Panc1 (cell line): ENCODE data around the gene RNF213. TPM values are rescaled to one million over a fixed set of nuclear protein-coding genes. Genes with fewer than 3 reads are reported as not detected.

ENCODE experiments used
- ATAC-seq: fragments of 200-7000 bp; cut with Tn5 transposase; 2 replicates; pipeline ENCODE4 v1.9.1; 2020; ENCODE audit warnings: mild to moderate bottlenecking, moderate library complexity
- BruUV-seq: library from RNA; stranded (reverse); fragments of 400-500 nt; replicated peaks from 2 replicates; lab custom pipeline; 2021; lab: Mats Ljungman, UMichigan
- CTCF ChIA-PET: fragments of 300-600 bp; sonication (Branson Sonifier 250); formaldehyde crosslinking; loops from one replicate; lab custom pipeline; 2022; ENCODE audit warnings: antibody characterized with exemption; lab: Charles Lee
- POLR2A ChIA-PET: fragments of 300-600 bp; sonication (Branson Sonifier 250); formaldehyde crosslinking; loops from one replicate; lab custom pipeline; 2022; ENCODE audit warnings: antibody characterized with exemption; lab: Charles Lee
- DNase-seq: peaks from one replicate; pipeline ENCODE4 v3.0.0-alpha.2; 2010; ENCODE audit warnings: low read depth, low spot score
- H3K27ac ChIP-seq: 2 replicates; pipeline ENCODE4 v1.5.1; 2011; ENCODE audit warnings: mild to moderate bottlenecking, low read length, inconsistent platforms
- H3K27me3 ChIP-seq: fragments of 200-500 bp; sonication (Bioruptor generic); 2 replicates; pipeline ENCODE4 v1.6.0; 2014; ENCODE audit warnings: low read length, inconsistent platforms; ENCODE audit not compliant: control insufficient read depth, insufficient read depth
- H3K36me3 ChIP-seq: fragments of 200-500 bp; sonication (Bioruptor generic); 2 replicates; pipeline ENCODE4 v1.5.1; 2014; ENCODE audit warnings: inconsistent platforms, mild to moderate bottlenecking, low read length, moderate library complexity; ENCODE audit not compliant: control insufficient read depth, insufficient read depth
- H3K4me1 ChIP-seq: 2 replicates; pipeline ENCODE4 v1.5.1; 2011; ENCODE audit warnings: inconsistent platforms, mild to moderate bottlenecking, low read length, moderate library complexity; ENCODE audit not compliant: control insufficient read depth, insufficient read depth
- H3K4me3 ChIP-seq, 2 experiments: 2 replicates each; pipeline ENCODE4 v1.5.1; 2011 to 2012; ENCODE audit warnings: low read depth in 2 of 2, low read length in 2 of 2, mild to moderate bottlenecking in 2 of 2, inconsistent platforms in 1 of 2, moderate library complexity in 1 of 2
- H3K9me3 ChIP-seq: fragments of 200-500 bp; sonication (Bioruptor generic); 2 replicates; pipeline ENCODE4 v1.5.1; 2014; ENCODE audit warnings: low read depth, mild to moderate bottlenecking, inconsistent platforms, low read length, moderate library complexity; ENCODE audit not compliant: control insufficient read depth, insufficient read depth
- CTCF ChIP-seq: fragments of 450-650 bp; IDR thresholded peaks from 2 replicates; pipeline ENCODE4 v1.5.1; 2017; ENCODE audit warnings: mild to moderate bottlenecking
- POLR2AphosphoS5 ChIP-seq: IDR thresholded peaks from 2 replicates; pipeline ENCODE4 v1.6.1; 2012; ENCODE audit warnings: mild to moderate bottlenecking, low read depth, low read length, moderate library complexity
- REST ChIP-seq, 2 experiments: IDR thresholded peaks; 2 replicates each; pipeline ENCODE4 v1.6.1; 2011 to 2012; ENCODE audit warnings: low read depth in 2 of 2, control low read depth in 1 of 2, low read length in 1 of 2, mild to moderate bottlenecking in 1 of 2, moderate library complexity in 1 of 2; ENCODE audit not compliant: insufficient read depth in 1 of 2
- SIN3A ChIP-seq: IDR thresholded peaks from 2 replicates; pipeline ENCODE4 v1.6.1; 2012; ENCODE audit warnings: low read depth, mild to moderate bottlenecking, low read length, moderate library complexity, borderline replicate concordance; ENCODE audit not compliant: insufficient read depth
- TCF7L2 ChIP-seq: IDR thresholded peaks from 2 replicates; pipeline ENCODE4 v1.6.1; 2011; ENCODE audit warnings: mild to moderate bottlenecking, low read depth, low read length, inconsistent platforms
- in situ Hi-C: cut with HindIII; loops from 2 replicates; pipeline ENCODE4 v1.10.0; 2016; ENCODE audit warnings: low sequenced_read_pairs, low pct_unique_long_range_greater_than_20kb
- intact Hi-C: fragments of 100-400 bp; cut with micrococcal nuclease; formaldehyde crosslinking; loops from one replicate; pipeline ENCODE4 v1.10.0; 2022; ENCODE audit not compliant: unreplicated experiment
- total RNA-seq: library from RNA; stranded (reverse); gene quantifications from one replicate; pipeline ENCODE4 v1.2.1, GENCODE V29; 2021; ENCODE audit not compliant: unreplicated experiment

The RNF213 gene
- total RNA-seq, 1 experiment from 2014 or later, result 230 TPM

- Histone ChIP-seq H3K9me3 (no peaks in the 10 kb centered on the region), H3K4me1 (peaks cover 11% of the 10 kb centered on the region), H3K27me3 (no peaks in the 10 kb centered on the region), H3K4me3 (peak within 1 kb of the TSS; percentile 93 to 97), H3K27ac (peak within 1 kb of the TSS; percentile 97), H3K36me3 (no peaks in the 10 kb centered on the region; the same call in 1 of the 2 replicates)
- TF ChIP-seq SIN3A, result peak; percentile 99
- no peak for TF ChIP-seq CTCF
- peak; percentile 91 for TF ChIP-seq POLR2AphosphoS5
- no peak for TF ChIP-seq REST (IDR thresholded peaks at IDR 0.05; ENCODE audit: insufficient read depth in 1 of 2, low read depth in 2 of 2, low read length in 1 of 2)
- TF ChIP-seq TCF7L2, result peak; percentile 74
- CTCF ChIA-PET, result no interaction called here
- POLR2A ChIA-PET, result interaction anchor here (0.6 kb wide), 1 partner anchor 113 kb away, joined by 5 read pairs; no protein-coding TSS in a partner anchor
- intact Hi-C loops, result no loop called here
- TSS peak; percentile 79 for BruUV-seq
- ATAC-seq (peak; percentile 95), DNase-seq (peak; percentile 53)
- in situ Hi-C loops, result no loop called here
Measured at GRCh38 chr17:80414803-80415625, 154.4 kb downstream of the RNF213 start, which contains the start of gene ENDOV. Gene ENDOV (plus strand): TSS chr17:80415167. CDS start chr17:80415195, 28 bp downstream.

- no TSS peak for BruUV-seq
- DNase-seq (no peak), ATAC-seq (peak; percentile 43)
- no peaks in the 10 kb centered on the region for H3K9me3 ChIP-seq
- H3K4me3 ChIP-seq, result peak overlapping the region; percentile 93 to 97
- no peak for TF ChIP-seq POLR2AphosphoS5
- H3K36me3 ChIP-seq, result no peaks in the 10 kb centered on the region; the same call in 1 of the 2 replicates
- ChIA-PET CTCF (interaction anchor here (0.6 to 0.7 kb wide), 2 partner anchors 9 to 722 kb away, joined by 3 to 4 read pairs; no protein-coding TSS in a partner anchor), POLR2A (interaction anchor here (0.8 kb wide), 1 partner anchor 285 kb away, joined by 5 read pairs; no protein-coding TSS in a partner anchor)
- H3K27me3 ChIP-seq, result no peaks in the 10 kb centered on the region
- H3K4me1 ChIP-seq, result peaks cover 11% of the 10 kb centered on the region
- in situ Hi-C loops, result no loop called here
- peak overlapping the region; percentile 97 for H3K27ac ChIP-seq
- intact Hi-C loops, result no loop called here
Measured at GRCh38 chr17:80415626-80416137, 155.0 kb downstream of the RNF213 start.
